Endothelial cell (in vitro differentiated cells): Measurements from ENCODE around the gene ZNF2. TPM values are rescaled to one million over a fixed set of nuclear protein-coding genes. Genes with fewer than 3 reads are reported as not detected.
A peak's percentile ranks its signal among the peaks of the same experiment; 100 is the strongest.
"Not testable (repeated sequence)": the region's sequence is repeated elsewhere in the genome, so short reads cannot be mapped to it uniquely, and the experiment has no call there.

Experiments used
- DNase-seq: peaks from one replicate; pipeline ENCODE4 v3.0.0; 2021; ENCODE audit warnings: low spot score
- H3K27ac Mint-ChIP-seq: one replicate; pipeline ENCODE4 v1.8.0; 2021; ENCODE audit warnings: mixed read lengths, inconsistent platforms; ENCODE audit not compliant: unreplicated experiment
- H3K27me3 Mint-ChIP-seq: one replicate; pipeline ENCODE4 v1.8.0; 2021; ENCODE audit warnings: mild to moderate bottlenecking, moderate library complexity, mixed read lengths, inconsistent platforms; ENCODE audit not compliant: unreplicated experiment
- H3K36me3 Mint-ChIP-seq: one replicate; pipeline ENCODE4 v1.8.0; 2021; ENCODE audit warnings: mild to moderate bottlenecking, low read depth, mixed read lengths, inconsistent platforms; ENCODE audit not compliant: unreplicated experiment
- H3K4me1 Mint-ChIP-seq: one replicate; pipeline ENCODE4 v1.8.0; 2021; ENCODE audit warnings: mild to moderate bottlenecking, mixed read lengths, inconsistent platforms; ENCODE audit not compliant: unreplicated experiment
- H3K4me3 Mint-ChIP-seq: one replicate; pipeline ENCODE4 v1.8.0; 2021; ENCODE audit warnings: mild to moderate bottlenecking, mixed read lengths, inconsistent platforms; ENCODE audit not compliant: unreplicated experiment
- H3K9me3 Mint-ChIP-seq: one replicate; pipeline ENCODE4 v1.8.0; 2021; ENCODE audit warnings: mixed read lengths, inconsistent platforms; ENCODE audit not compliant: unreplicated experiment
- CTCF ChIP-seq: fragments of 200-600 bp; sonication (generic); IDR thresholded peaks from one replicate; pipeline ENCODE4 v1.5.0; 2021; ENCODE audit warnings: antibody characterized with exemption; ENCODE audit not compliant: unreplicated experiment
- total RNA-seq: library from RNA; stranded (reverse); fragmentation: NEBNext Ultra II Directional; extraction: Animal tissue kit (Norgen Biotek cat#: 25700); gene quantifications from one replicate; pipeline ENCODE4 v1.2.1, GENCODE V29; 2021; ENCODE audit not compliant: unreplicated experiment

Gene ZNF2
- total RNA-seq, 1 donor from 2014 or later: 5.3 TPM

- H3K9me3 Mint-ChIP-seq: no peaks in the 10 kb centered on the region
- H3K27me3 Mint-ChIP-seq: peaks cover 2% of the 10 kb centered on the region
- DNase-seq: no peak
- no peak overlapping the region for H3K27ac Mint-ChIP-seq
- no peak for TF ChIP-seq CTCF
- H3K4me1 Mint-ChIP-seq: peaks cover 3% of the 10 kb centered on the region
- no peak overlapping the region for H3K4me3 Mint-ChIP-seq
- peaks cover 37% of the 10 kb centered on the region for H3K36me3 Mint-ChIP-seq
These were observed 13.8 kb downstream of the ZNF2 start for GRCh38 chr2:95179451-95179850.

- no peaks in the 10 kb centered on the region for H3K4me1 Mint-ChIP-seq
- no peaks in the 10 kb centered on the region for H3K9me3 Mint-ChIP-seq
- no peak for DNase-seq
- no peak overlapping the region for H3K27ac Mint-ChIP-seq
- H3K36me3 Mint-ChIP-seq: peaks cover 37% of the 10 kb centered on the region
- peak overlapping the region; percentile 19 for H3K4me3 Mint-ChIP-seq
- H3K27me3 Mint-ChIP-seq: peaks cover 2% of the 10 kb centered on the region
- no peak for TF ChIP-seq CTCF
These were observed 16.2 kb downstream of the ZNF2 start for GRCh38 chr2:95181774-95182173.

GRCh38 chr2:95185197-95185596 is 19.6 kb downstream of the ZNF2 start:
- Mint-ChIP-seq H3K27ac (no peak overlapping the region), H3K9me3 (no peaks in the 10 kb centered on the region)

GRCh38 chr2:95185973-95186372 is 20.4 kb downstream of the ZNF2 start:
- Mint-ChIP-seq H3K27ac (no peak overlapping the region), H3K36me3 (peaks cover 19% of the 10 kb centered on the region), H3K27me3 (no peaks in the 10 kb centered on the region), H3K4me1 (no peaks in the 10 kb centered on the region), H3K4me3 (no peak overlapping the region), H3K9me3 (no peaks in the 10 kb centered on the region)
- no peak for DNase-seq
- TF ChIP-seq CTCF: no peak

More at GRCh38 chr2:95185197-95185596, 19.6 kb downstream of the ZNF2 start:
- TF ChIP-seq CTCF: no peak
- Mint-ChIP-seq H3K36me3 (peaks cover 25% of the 10 kb centered on the region), H3K4me1 (no peaks in the 10 kb centered on the region), H3K27me3 (peaks cover 2% of the 10 kb centered on the region), H3K4me3 (no peak overlapping the region)
- no peak for DNase-seq

- DNase-seq: peak; percentile 78
- H3K27ac Mint-ChIP-seq, H3K36me3 Mint-ChIP-seq, H3K4me3 Mint-ChIP-seq, H3K27me3 Mint-ChIP-seq, H3K9me3 Mint-ChIP-seq, H3K4me1 Mint-ChIP-seq: not testable (repeated sequence)
- peak; percentile 34 for TF ChIP-seq CTCF
These were observed 27.3 kb downstream of the ZNF2 start for GRCh38 chr2:95192956-95193355.
